ENCODE measurements around the gene LENG8. TPM values are rescaled to one million over a fixed set of nuclear protein-coding genes. Genes with fewer than 3 reads are reported as not detected.

Gene LENG8
- total RNA-seq, 2 donors from 2014 or later: 182 to 290 TPM

GRCh38 chr19:54433697-54434096 lies 15.3 kb upstream of the LENG8 start:
- Histone ChIP-seq H3K4me1 (peaks cover 70% of the 10 kb centered on the region), H3K36me3 (replicated peaks in 1 of 2; ENCODE audit: insufficient read depth in 1 of 2, low read depth in 2 of 2) (no peaks in the 10 kb centered on the region), H3K27ac (peak overlapping the region in 3 of 4 donors; percentile 35 to 60 (median 39)), H3K27me3 (no peaks in the 10 kb centered on the region), H3K9me3 (no peaks in the 10 kb centered on the region), H3K4me3 (no peak overlapping the region)
- ATAC-seq (no peak), DNase-seq (no peak)
- no peak for TF ChIP-seq POLR2A (IDR thresholded peaks at IDR 0.05)
- no peak for TF ChIP-seq CTCF (IDR thresholded peaks at IDR 0.05)
- WGBS, 2 donors: 87 to 100% methylated on average over 5 of the region's 5 CpGs
- intact Hi-C loops (cut with DNase I): no loop called here

DNA sequence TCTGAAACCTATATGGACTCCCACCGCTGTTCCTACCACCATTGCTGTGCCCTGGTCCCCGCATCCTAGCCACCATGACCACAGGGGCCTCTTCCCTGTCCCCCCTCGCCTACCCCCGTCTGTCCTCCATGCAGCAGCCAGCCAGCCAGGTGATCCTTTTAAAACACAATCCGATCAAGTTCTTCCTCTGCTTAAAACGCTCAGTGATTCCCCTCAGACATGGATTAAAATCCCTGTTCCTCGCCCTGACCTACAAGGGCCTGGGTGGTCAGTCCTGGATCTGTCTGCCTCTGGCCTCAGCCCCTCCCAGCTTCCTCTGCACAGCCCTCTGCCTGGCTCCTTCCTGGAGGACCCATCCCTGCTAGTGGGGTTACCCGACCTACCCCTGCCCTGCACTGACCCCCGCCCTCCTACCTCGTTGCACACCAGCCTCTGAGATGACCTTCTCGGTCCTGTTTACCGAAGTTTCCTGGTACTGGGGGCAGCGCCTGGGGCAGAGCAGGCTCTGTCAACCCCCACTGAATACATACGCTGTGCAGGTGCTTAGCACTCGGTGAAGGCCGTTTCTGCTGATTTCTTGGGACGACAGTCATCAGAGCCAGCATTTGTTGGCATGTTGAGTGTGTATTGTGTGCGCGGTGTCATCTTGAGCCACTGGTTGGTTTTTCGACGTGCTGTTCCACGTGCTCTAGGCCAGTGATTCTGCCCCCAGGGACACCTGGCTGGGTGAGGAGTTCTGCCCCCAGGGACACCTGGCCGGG lies 14.7 kb upstream of the LENG8 start:
- no peaks in the 10 kb centered on the region for H3K36me3 ChIP-seq (replicated peaks in 1 of 2; ENCODE audit: insufficient read depth in 1 of 2, low read depth in 2 of 2)
- 37 to 42% methylated on average over 20 to 23 of the region's 23 CpGs for WGBS, 2 donors

DNA sequence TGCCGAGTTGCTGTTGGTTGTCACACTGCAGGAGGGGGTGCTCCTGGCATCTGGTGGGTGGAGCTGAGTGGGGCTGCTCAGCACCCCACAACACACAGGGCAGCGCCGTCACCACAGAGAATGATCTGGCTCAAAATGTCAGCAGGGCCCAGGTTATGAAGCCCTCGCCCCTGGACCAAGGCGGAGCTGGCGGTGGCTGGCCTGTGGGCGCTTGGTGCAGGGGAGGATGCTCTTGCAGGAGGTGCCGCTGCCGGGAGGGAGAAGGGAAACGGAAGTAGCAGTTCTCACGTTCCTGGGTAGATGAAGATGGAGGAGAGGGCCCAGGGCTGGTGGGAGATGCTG lies 14.2 kb upstream of the LENG8 start:
- no peaks in the 10 kb centered on the region for H3K36me3 ChIP-seq (replicated peaks in 1 of 2; ENCODE audit: insufficient read depth in 1 of 2, low read depth in 2 of 2)
- no peaks in the 10 kb centered on the region for H3K27me3 ChIP-seq
- H3K4me1 ChIP-seq: peaks cover 77% of the 10 kb centered on the region
- WGBS, 2 donors: 63 to 70% methylated on average over 8 to 11 of the region's 11 CpGs
- H3K9me3 ChIP-seq: no peaks in the 10 kb centered on the region
- no peak for TF ChIP-seq POLR2A (IDR thresholded peaks at IDR 0.05)
- TF ChIP-seq CTCF (IDR thresholded peaks at IDR 0.05): no peak
- ATAC-seq (no peak), DNase-seq (no peak)
- H3K4me3 ChIP-seq: no peak overlapping the region
- intact Hi-C loops (cut with DNase I): no loop called here
- peak overlapping the region; percentile 12 to 60 (median 37) for H3K27ac ChIP-seq

More for the DNA sequence above, 14.7 kb upstream of the LENG8 start:
- Histone ChIP-seq H3K27me3 (no peaks in the 10 kb centered on the region), H3K27ac (peak overlapping the region; percentile 12 to 60 (median 37)), H3K4me1 (peaks cover 76% of the 10 kb centered on the region), H3K9me3 (no peaks in the 10 kb centered on the region), H3K4me3 (no peak overlapping the region)
- no peak for TF ChIP-seq CTCF (IDR thresholded peaks at IDR 0.05)
- TF ChIP-seq POLR2A (IDR thresholded peaks at IDR 0.05): no peak
- ATAC-seq (no peak), DNase-seq (peak in 1 of 4 donors; percentile 46)
- intact Hi-C loops (cut with DNase I): no loop called here

DNA sequence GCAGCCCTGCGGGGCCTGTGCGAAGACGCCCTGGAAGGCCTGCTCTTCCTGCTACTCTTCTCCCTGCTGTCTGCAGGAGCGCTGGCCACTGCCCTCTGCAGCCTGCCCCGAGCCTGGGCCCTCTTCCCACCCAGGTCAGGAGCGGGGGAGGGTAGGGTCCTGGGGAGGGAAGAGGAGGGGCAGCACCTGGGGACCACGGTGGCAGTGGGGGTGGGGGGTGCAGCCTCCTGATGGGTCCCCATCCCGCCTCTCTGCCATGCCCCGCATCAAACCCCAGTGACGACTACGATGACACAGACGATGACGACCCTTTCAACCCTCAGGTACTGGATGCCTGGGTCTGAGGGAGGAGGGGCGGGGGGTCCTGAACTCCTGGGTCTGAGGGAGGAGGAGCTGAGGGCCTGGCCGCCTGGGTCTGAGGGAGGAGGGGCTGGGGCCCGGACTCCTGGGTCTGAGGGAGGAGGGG lies 13.4 kb upstream of the LENG8 start:
- DNase-seq (no peak), ATAC-seq (no peak)
- intact Hi-C loops (cut with DNase I): no loop called here
- TF ChIP-seq POLR2A (IDR thresholded peaks at IDR 0.05): no peak
- TF ChIP-seq CTCF (IDR thresholded peaks at IDR 0.05): no peak
- Histone ChIP-seq H3K4me1 (peaks cover 75% of the 10 kb centered on the region), H3K36me3 (replicated peaks in 1 of 2; ENCODE audit: insufficient read depth in 1 of 2, low read depth in 2 of 2) (no peaks in the 10 kb centered on the region), H3K27ac (no peak overlapping the region), H3K27me3 (no peaks in the 10 kb centered on the region), H3K9me3 (no peaks in the 10 kb centered on the region), H3K4me3 (no peak overlapping the region)
- 73 to 74% methylated on average over 8 to 15 of the region's 16 CpGs for WGBS, 2 donors
